CD4-positive, alpha-beta T cell (primary cell): Measurements from ENCODE around the gene NKAIN1. TPM values are rescaled to one million over a fixed set of nuclear protein-coding genes. Genes with fewer than 3 reads are reported as not detected.

ENCODE experiments used
- ATAC-seq: fragments of 200-7000 bp; cut with Tn5 transposase; one replicate; pipeline ENCODE4 v1.10.0; 2022; ENCODE audit warnings: mild to moderate bottlenecking; ENCODE audit not compliant: poor library complexity
- CTCF ChIA-PET: fragments of 350-600 bp; sonication (Branson Sonifier 250); formaldehyde crosslinking; loops from one replicate; lab custom pipeline; 2021; ENCODE audit warnings: antibody characterized with exemption, inconsistent platforms; lab: Charles Lee
- POLR2A ChIA-PET: fragments of 350-600 bp; sonication (Branson Sonifier 250); formaldehyde crosslinking; loops from one replicate; lab custom pipeline; 2021; ENCODE audit warnings: antibody characterized with exemption, inconsistent platforms; lab: Charles Lee
- DNase-seq, 14 experiments: peaks; one replicate each; pipeline ENCODE4 v3.0.0-alpha.2; 2013 to 2020; ENCODE audit warnings: mixed read lengths in 2 of 14
- H3K27ac ChIP-seq, 2 donors: one replicate each; pipeline versions ENCODE4 v1.5.1 to v1.7.0; 2013; ENCODE audit warnings: low read length in 2 of 2, low read depth in 1 of 2, mild to moderate bottlenecking in 1 of 2
- H3K27me3 ChIP-seq, 2 experiments: 1 replicate in 1 of 2; 2 replicates in 1 of 2; pipeline versions ENCODE4 v1.6.1 to v1.7.0; 2013; ENCODE audit warnings: low read length in 2 of 2, control low read depth in 1 of 2, mild to moderate bottlenecking in 1 of 2, moderate library complexity in 1 of 2; ENCODE audit not compliant: insufficient read depth in 2 of 2, control insufficient read depth in 1 of 2
- H3K36me3 ChIP-seq: one replicate; pipeline ENCODE4 v1.6.1; 2013; ENCODE audit warnings: low read length, control low read depth; ENCODE audit not compliant: insufficient read depth
- H3K4me1 ChIP-seq: one replicate; pipeline ENCODE4 v1.6.1; 2013; ENCODE audit warnings: low read length, control low read depth; ENCODE audit not compliant: insufficient read depth
- H3K4me3 ChIP-seq: one replicate; pipeline ENCODE4 v1.5.1; 2013; ENCODE audit warnings: mild to moderate bottlenecking, low read length, moderate library complexity
- H3K9me3 ChIP-seq, 2 experiments: 1 replicate in 1 of 2; 2 replicates in 1 of 2; pipeline versions ENCODE4 v1.6.1 to v1.7.0; 2013; ENCODE audit warnings: low read length in 2 of 2, mild to moderate bottlenecking in 2 of 2, control low read depth in 1 of 2, moderate library complexity in 1 of 2; ENCODE audit not compliant: control insufficient read depth in 1 of 2, insufficient read depth in 1 of 2
- H3K27ac Mint-ChIP-seq: one replicate; pipeline ENCODE4 v1.8.0; 2020; ENCODE audit warnings: mixed read lengths
- H3K27me3 Mint-ChIP-seq: one replicate; pipeline ENCODE4 v1.8.0; 2021; ENCODE audit warnings: mixed read lengths
- H3K36me3 Mint-ChIP-seq: one replicate; pipeline ENCODE4 v1.8.0; 2021; ENCODE audit warnings: low read depth, mixed read lengths
- H3K4me1 Mint-ChIP-seq: one replicate; pipeline ENCODE4 v1.8.0; 2021; ENCODE audit warnings: low read depth, mixed read lengths
- H3K4me3 Mint-ChIP-seq: one replicate; pipeline ENCODE4 v1.8.0; 2020; ENCODE audit warnings: mild to moderate bottlenecking, mixed read lengths
- H3K9me3 Mint-ChIP-seq: one replicate; pipeline ENCODE4 v1.8.0; 2020; ENCODE audit warnings: mixed read lengths
- intact Hi-C, 2 experiments: fragments of 100-400 bp; cut with DNase I in 1 of 2; cut with micrococcal nuclease in 1 of 2; formaldehyde crosslinking; loops; one replicate each; pipeline versions ENCODE4 v1.15.1 to v1.9.0; 2023 to 2025; cut with DNase I, micrococcal nuclease
- total RNA-seq, 174 experiments: library from RNA in 2 of 174; stranded (reverse) in 2 of 174; gene quantifications; one replicate each; pipeline ENCODE4 v1.2.3 and lab custom pipeline; 2021 to 2026
- TF ChIP-seq, protein P1 (sequence below): fragments of 200-600 bp; IDR thresholded peaks from one replicate; pipeline ENCODE4 v1.8.0; 2022; ENCODE audit warnings: antibody characterized with exemption, mild to moderate bottlenecking

Gene NKAIN1
- total RNA-seq, 2 experiments from 2014 or later, result not detected

- CTCF ChIA-PET, result no interaction called here
Observed at GRCh38 chr1:31214316-31215064, 25.2 kb downstream of the NKAIN1 start.

DNA sequence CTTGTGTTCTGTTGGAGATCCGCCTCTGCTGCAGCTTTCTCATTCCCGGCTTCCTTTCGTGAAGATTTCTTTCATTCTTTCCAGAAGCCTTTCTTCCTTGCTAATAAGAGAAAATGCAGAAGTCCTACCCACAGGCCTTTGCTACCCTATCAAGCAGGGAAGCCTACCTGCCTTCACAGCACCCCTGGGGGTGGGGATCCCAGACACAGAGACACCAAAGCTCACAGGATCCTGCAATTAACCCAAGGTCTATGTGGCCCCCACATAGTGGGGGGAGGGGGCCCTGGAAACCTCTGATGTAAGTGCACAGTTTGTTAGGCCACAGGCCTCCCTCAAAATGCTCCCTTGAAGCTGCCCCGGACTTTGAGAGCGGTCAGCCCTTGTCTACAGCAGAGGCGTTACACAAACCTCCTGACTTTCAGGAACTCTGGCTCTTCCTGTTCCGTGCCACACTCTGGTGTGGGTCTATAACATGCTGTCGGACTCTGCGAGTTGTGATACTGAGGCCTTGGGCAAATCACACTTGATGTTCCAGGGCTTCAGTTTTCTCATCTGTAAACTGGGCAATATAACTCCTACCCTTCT lies 31.2 kb downstream of the NKAIN1 start:
- TF ChIP-seq, protein P1, sequence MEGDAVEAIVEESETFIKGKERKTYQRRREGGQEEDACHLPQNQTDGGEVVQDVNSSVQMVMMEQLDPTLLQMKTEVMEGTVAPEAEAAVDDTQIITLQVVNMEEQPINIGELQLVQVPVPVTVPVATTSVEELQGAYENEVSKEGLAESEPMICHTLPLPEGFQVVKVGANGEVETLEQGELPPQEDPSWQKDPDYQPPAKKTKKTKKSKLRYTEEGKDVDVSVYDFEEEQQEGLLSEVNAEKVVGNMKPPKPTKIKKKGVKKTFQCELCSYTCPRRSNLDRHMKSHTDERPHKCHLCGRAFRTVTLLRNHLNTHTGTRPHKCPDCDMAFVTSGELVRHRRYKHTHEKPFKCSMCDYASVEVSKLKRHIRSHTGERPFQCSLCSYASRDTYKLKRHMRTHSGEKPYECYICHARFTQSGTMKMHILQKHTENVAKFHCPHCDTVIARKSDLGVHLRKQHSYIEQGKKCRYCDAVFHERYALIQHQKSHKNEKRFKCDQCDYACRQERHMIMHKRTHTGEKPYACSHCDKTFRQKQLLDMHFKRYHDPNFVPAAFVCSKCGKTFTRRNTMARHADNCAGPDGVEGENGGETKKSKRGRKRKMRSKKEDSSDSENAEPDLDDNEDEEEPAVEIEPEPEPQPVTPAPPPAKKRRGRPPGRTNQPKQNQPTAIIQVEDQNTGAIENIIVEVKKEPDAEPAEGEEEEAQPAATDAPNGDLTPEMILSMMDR, result no peak
- no peaks in the 10 kb centered on the region for H3K4me1 Mint-ChIP-seq
- Histone ChIP-seq H3K36me3 (no peaks in the 10 kb centered on the region), H3K27ac (no peak overlapping the region), H3K27me3 (no peaks in the 10 kb centered on the region), H3K9me3 (peaks cover 0 to 13% of the 10 kb centered on the region in 2 experiments), H3K4me3 (no peak overlapping the region), H3K4me1 (no peaks in the 10 kb centered on the region)
- ATAC-seq (no peak), DNase-seq (no peak)
- intact Hi-C loops, result no loop called here
- H3K4me3 Mint-ChIP-seq, result no peak overlapping the region
- H3K27ac Mint-ChIP-seq, result no peak overlapping the region
- no peaks in the 10 kb centered on the region for H3K9me3 Mint-ChIP-seq
- ChIA-PET POLR2A (no interaction called here), CTCF (no interaction called here)
- H3K36me3 Mint-ChIP-seq, result no peaks in the 10 kb centered on the region
- H3K27me3 Mint-ChIP-seq, result peaks cover 9% of the 10 kb centered on the region

More at GRCh38 chr1:31214316-31215064, 25.2 kb downstream of the NKAIN1 start:
- POLR2A ChIA-PET, result no interaction called here
- peaks cover 0 to 13% of the 10 kb centered on the region in 2 experiments for H3K9me3 ChIP-seq
- no peaks in the 10 kb centered on the region for H3K4me1 ChIP-seq
- no peak for DNase-seq
- Mint-ChIP-seq H3K27me3 (peaks cover 20% of the 10 kb centered on the region), H3K9me3 (no peaks in the 10 kb centered on the region), H3K4me1 (no peaks in the 10 kb centered on the region), H3K4me3 (no peak overlapping the region), H3K27ac (no peak overlapping the region), H3K36me3 (no peaks in the 10 kb centered on the region)
- H3K27me3 ChIP-seq, result no peaks in the 10 kb centered on the region
- intact Hi-C loops, result no loop called here
- TF ChIP-seq, protein P1, result no peak
- H3K36me3 ChIP-seq, result no peaks in the 10 kb centered on the region
- no peak overlapping the region for H3K27ac ChIP-seq
- no peak overlapping the region for H3K4me3 ChIP-seq
- no peak for ATAC-seq

GRCh38 chr1:31207569-31207968 lies 32.1 kb downstream of the NKAIN1 start:
- TF ChIP-seq, protein P1, result no peak
- ChIA-PET CTCF (no interaction called here), POLR2A (no interaction called here)
- H3K9me3 Mint-ChIP-seq, result no peaks in the 10 kb centered on the region
- H3K4me3 Mint-ChIP-seq, result no peak overlapping the region
- Histone ChIP-seq H3K9me3 (peaks cover 0 to 12% of the 10 kb centered on the region in 2 experiments), H3K4me3 (no peak overlapping the region), H3K4me1 (no peaks in the 10 kb centered on the region), H3K27me3 (no peaks in the 10 kb centered on the region), H3K36me3 (no peaks in the 10 kb centered on the region), H3K27ac (no peak overlapping the region)
- no peaks in the 10 kb centered on the region for H3K36me3 Mint-ChIP-seq
- H3K4me1 Mint-ChIP-seq, result no peaks in the 10 kb centered on the region
- peaks cover 9% of the 10 kb centered on the region for H3K27me3 Mint-ChIP-seq
- DNase-seq, result no peak
- intact Hi-C loops, result no loop called here
- no peak overlapping the region for H3K27ac Mint-ChIP-seq
- no peak for ATAC-seq
